Tibial nerve (tissue), 4 donors: ENCODE measurements around the gene NEGR1. TPM values are rescaled to one million over a fixed set of nuclear protein-coding genes. Genes with fewer than 3 reads are reported as not detected.
A peak's percentile ranks its signal among the peaks of the same experiment; 100 is the strongest.

ENCODE experiments used
- DNase-seq, 2 donors: peaks; one replicate each; pipeline ENCODE4 v3.0.0-alpha.2; 2019; ENCODE audit warnings: low spot score in 2 of 2
- H3K27ac ChIP-seq, 4 donors: fragments of 200-600 bp; sonication (generic) in 3 of 4; one replicate each; pipeline ENCODE4 v1.5.1; 2017 to 2019; ENCODE audit warnings: mild to moderate bottlenecking in 1 of 4
- H3K27me3 ChIP-seq, 2 donors: fragments of 200-600 bp; sonication (generic) in 1 of 2; one replicate each; pipeline versions ENCODE4 v1.5.1 to v1.6.0; 2017 to 2019
- H3K36me3 ChIP-seq, 3 donors: fragments of 200-600 bp; sonication (generic); one replicate each; pipeline ENCODE4 v1.5.1; 2018 to 2019
- H3K4me1 ChIP-seq, 4 donors: fragments of 200-600 bp; sonication (generic) in 3 of 4; one replicate each; pipeline ENCODE4 v1.5.1; 2017 to 2019
- H3K4me3 ChIP-seq, 4 donors: fragments of 200-600 bp; sonication (generic) in 3 of 4; one replicate each; pipeline ENCODE4 v1.5.1; 2017 to 2019; ENCODE audit warnings: mild to moderate bottlenecking in 1 of 4, moderate library complexity in 1 of 4
- H3K9me3 ChIP-seq, 4 donors: fragments of 200-600 bp; sonication (generic) in 3 of 4; one replicate each; pipeline ENCODE4 v1.5.1; 2017 to 2019
- CTCF ChIP-seq, 5 experiments: fragments of 200-600 bp in 3 of 5; fragments of 450-650 bp in 2 of 5; sonication (generic) in 3 of 5; IDR thresholded peaks; one replicate each; pipeline ENCODE4 v1.5.1; 2016 to 2019; ENCODE audit warnings: antibody characterized with exemption in 5 of 5, mild to moderate bottlenecking in 3 of 5, moderate library complexity in 2 of 5
- EP300 ChIP-seq, 2 donors: sonication (generic); formaldehyde crosslinking; IDR thresholded peaks; one replicate each; pipeline ENCODE4 v1.6.1; 2017; ENCODE audit warnings: antibody characterized with exemption in 2 of 2, mild to moderate bottlenecking in 1 of 2
- POLR2A ChIP-seq, 2 donors: fragments of 450-650 bp; IDR thresholded peaks; one replicate each; pipeline ENCODE4 v1.6.1; 2017; ENCODE audit warnings: antibody characterized with exemption in 2 of 2, mild to moderate bottlenecking in 2 of 2, moderate library complexity in 2 of 2
- WGBS, 2 donors: methylation state at CpG; one replicate each; pipeline ENCODE4 v1.1.5; 2018; 5-methylcytosine and 5-hydroxymethylcytosine counted together
- total RNA-seq, 4 donors: library from RNA; depleted of rRNA; stranded (reverse); fragments of >200 nt; gene quantifications; one replicate each; pipeline ENCODE4 v1.1.0, GENCODE V29; 2016

Gene NEGR1
- total RNA-seq, 4 donors from 2014 or later: 46.0 to 58.2 (median 52.4) TPM

GRCh38 chr1:71967670-71968069 is 314.7 kb downstream of the NEGR1 start:
- 83 to 86% methylated on average over 2 of the region's 2 CpGs for WGBS, 2 donors
- DNase-seq: no peak
- no peaks in the 10 kb centered on the region for H3K27me3 ChIP-seq
- no peak overlapping the region for H3K4me3 ChIP-seq
- no peaks in the 10 kb centered on the region for H3K9me3 ChIP-seq
- H3K36me3 ChIP-seq: no peaks in the 10 kb centered on the region
- no peak for TF ChIP-seq CTCF (IDR thresholded peaks at IDR 0.05)
- no peak for TF ChIP-seq EP300 (IDR thresholded peaks at IDR 0.05)
- TF ChIP-seq POLR2A (IDR thresholded peaks at IDR 0.05): no peak
- peaks cover 0 to 11% (median 0%) of the 10 kb centered on the region in 4 donors for H3K4me1 ChIP-seq
- H3K27ac ChIP-seq: peak overlapping the region in 2 of 4 donors; percentile 33 to 36

- DNase-seq: no peak
- 93 to 95% methylated on average over 6 of the region's 6 CpGs for WGBS, 2 donors
Measured at GRCh38 chr1:71964188-71964587, 318.2 kb downstream of the NEGR1 start.

GRCh38 chr1:71956613-71957285 is 325.6 kb downstream of the NEGR1 start:
- no peak overlapping the region for H3K27ac ChIP-seq
- H3K4me1 ChIP-seq: peaks cover 0 to 10% (median 3%) of the 10 kb centered on the region in 4 donors
- WGBS, 2 donors: 62 to 68% methylated on average over 2 of the region's 2 CpGs
- no peaks in the 10 kb centered on the region for H3K9me3 ChIP-seq
- H3K4me3 ChIP-seq: no peak overlapping the region
- TF ChIP-seq EP300 (IDR thresholded peaks at IDR 0.05) (no peak), CTCF (IDR thresholded peaks at IDR 0.05) (no peak), POLR2A (IDR thresholded peaks at IDR 0.05) (no peak)
- no peak for DNase-seq
- no peaks in the 10 kb centered on the region for H3K27me3 ChIP-seq
- no peaks in the 10 kb centered on the region for H3K36me3 ChIP-seq

More at GRCh38 chr1:71964188-71964587, 318.2 kb downstream of the NEGR1 start:
- H3K4me1 ChIP-seq: peaks cover 0 to 21% (median 3%) of the 10 kb centered on the region in 4 donors
- H3K9me3 ChIP-seq: no peaks in the 10 kb centered on the region
- H3K4me3 ChIP-seq: no peak overlapping the region
- no peaks in the 10 kb centered on the region for H3K27me3 ChIP-seq
- TF ChIP-seq CTCF (IDR thresholded peaks at IDR 0.05): no peak
- TF ChIP-seq EP300 (IDR thresholded peaks at IDR 0.05): no peak
- TF ChIP-seq POLR2A (IDR thresholded peaks at IDR 0.05): no peak
- H3K27ac ChIP-seq: no peak overlapping the region
- no peaks in the 10 kb centered on the region for H3K36me3 ChIP-seq

GRCh38 chr1:71950579-71950978 is 331.8 kb downstream of the NEGR1 start:
- H3K4me3 ChIP-seq: no peak overlapping the region
- no peaks in the 10 kb centered on the region for H3K27me3 ChIP-seq
- no peak for DNase-seq
- WGBS, 2 donors: 56 to 63% methylated on average over 2 of the region's 2 CpGs
- no peaks in the 10 kb centered on the region for H3K36me3 ChIP-seq
- no peaks in the 10 kb centered on the region for H3K9me3 ChIP-seq
- H3K27ac ChIP-seq: no peak overlapping the region
- TF ChIP-seq POLR2A (IDR thresholded peaks at IDR 0.05) (no peak), CTCF (IDR thresholded peaks at IDR 0.05) (no peak), EP300 (IDR thresholded peaks at IDR 0.05) (no peak)
- peaks cover 0 to 12% (median 0%) of the 10 kb centered on the region in 4 donors for H3K4me1 ChIP-seq

GRCh38 chr1:71949681-71950080 is 332.7 kb downstream of the NEGR1 start:
- Histone ChIP-seq H3K4me1 (peaks cover 0 to 12% (median 0%) of the 10 kb centered on the region in 4 donors), H3K36me3 (no peaks in the 10 kb centered on the region), H3K9me3 (no peaks in the 10 kb centered on the region), H3K4me3 (no peak overlapping the region), H3K27ac (no peak overlapping the region), H3K27me3 (no peaks in the 10 kb centered on the region)
- no peak for DNase-seq
- TF ChIP-seq CTCF (IDR thresholded peaks at IDR 0.05) (no peak), POLR2A (IDR thresholded peaks at IDR 0.05) (no peak), EP300 (IDR thresholded peaks at IDR 0.05) (no peak)
- WGBS, 2 donors: 69% methylated on average over 2 of the region's 2 CpGs
